ENCODE results near the gene UTP14A. TPM values are rescaled to one million over a fixed set of nuclear protein-coding genes. Genes with fewer than 3 reads are reported as not detected.

Gene UTP14A
- total RNA-seq, 2 donors from 2014 or later: 15.6 to 24.9 TPM

- no peak for TF ChIP-seq CTCF (conservative IDR thresholded peaks at IDR 0.05)
- DNase-seq: peak; percentile 62
- 0 to 11% methylated on average over 3 to 18 of the region's 18 CpGs for WGBS, 2 experiments (ENCODE audit: insufficient coverage in 1 of 2, insufficient read length in 1 of 2)
- H3K9me3 ChIP-seq (ENCODE audit: control insufficient read depth, low read length): no peaks in the 10 kb centered on the region
- H3K27me3 Mint-ChIP-seq (ENCODE audit: insufficient read depth): peaks cover 83% of the 10 kb centered on the region
- peaks cover 42% of the 10 kb centered on the region for H3K9me3 Mint-ChIP-seq
- peaks cover 52% of the 10 kb centered on the region for H3K27me3 ChIP-seq (ENCODE audit: control insufficient read depth, insufficient read depth, low read length, poor library complexity, severe bottlenecking)
- no peak overlapping the region for H3K9ac ChIP-seq (ENCODE audit: extremely low read depth, low read length, poor library complexity, severe bottlenecking)
- H3K4me1 Mint-ChIP-seq: peaks cover 6% of the 10 kb centered on the region
- no peaks in the 10 kb centered on the region for H3K36me3 Mint-ChIP-seq (ENCODE audit: low read depth)
- no peak overlapping the region for H3K27ac Mint-ChIP-seq
- no peak overlapping the region for H3K4me3 ChIP-seq (ENCODE audit: low read length)
- H3K4me3 Mint-ChIP-seq: peak overlapping the region; percentile 60
- H3K36me3 ChIP-seq (ENCODE audit: control insufficient read depth, insufficient read depth, low read length): no peaks in the 10 kb centered on the region
- no peaks in the 10 kb centered on the region for H3K4me1 ChIP-seq (ENCODE audit: control insufficient read depth, insufficient read depth, low read length)
- H3K27ac ChIP-seq (ENCODE audit: low read depth, low read length): no peak overlapping the region
Observed at GRCh38 chrX:129953334-129953648, 47.3 kb downstream of the UTP14A start.

GRCh38 chrX:129953881-129954280 lies 47.9 kb downstream of the UTP14A start:
- Mint-ChIP-seq H3K9me3 (peaks cover 43% of the 10 kb centered on the region), H3K4me1 (peaks cover 6% of the 10 kb centered on the region), H3K36me3 (ENCODE audit: low read depth) (no peaks in the 10 kb centered on the region), H3K4me3 (peak overlapping the region; percentile 60), H3K27me3 (ENCODE audit: insufficient read depth) (peaks cover 85% of the 10 kb centered on the region), H3K27ac (no peak overlapping the region)
- Histone ChIP-seq H3K27ac (ENCODE audit: low read depth, low read length) (no peak overlapping the region), H3K9ac (ENCODE audit: extremely low read depth, low read length, poor library complexity, severe bottlenecking) (no peak overlapping the region), H3K36me3 (ENCODE audit: control insufficient read depth, insufficient read depth, low read length) (no peaks in the 10 kb centered on the region), H3K9me3 (ENCODE audit: control insufficient read depth, low read length) (no peaks in the 10 kb centered on the region), H3K4me1 (ENCODE audit: control insufficient read depth, insufficient read depth, low read length) (no peaks in the 10 kb centered on the region), H3K4me3 (ENCODE audit: low read length) (no peak overlapping the region), H3K27me3 (ENCODE audit: control insufficient read depth, insufficient read depth, low read length, poor library complexity, severe bottlenecking) (peaks cover 58% of the 10 kb centered on the region)
- DNase-seq: no peak
- 56% methylated on average over 3 of the region's 4 CpGs; no CpG with 5 or more reads in 1 of the 2 experiments for WGBS, 2 experiments (ENCODE audit: insufficient coverage in 1 of 2, insufficient read length in 1 of 2)
- TF ChIP-seq CTCF (conservative IDR thresholded peaks at IDR 0.05): no peak

- Mint-ChIP-seq H3K27ac (no peak overlapping the region), H3K4me3 (no peak overlapping the region)
- no peak overlapping the region for H3K9ac ChIP-seq (ENCODE audit: extremely low read depth, low read length, poor library complexity, severe bottlenecking)
Observed at GRCh38 chrX:129954804-129955203, 48.8 kb downstream of the UTP14A start.

More at GRCh38 chrX:129954804-129955203, 48.8 kb downstream of the UTP14A start:
- DNase-seq: no peak
- Histone ChIP-seq H3K9me3 (ENCODE audit: control insufficient read depth, low read length) (no peaks in the 10 kb centered on the region), H3K27me3 (ENCODE audit: control insufficient read depth, insufficient read depth, low read length, poor library complexity, severe bottlenecking) (peaks cover 67% of the 10 kb centered on the region), H3K36me3 (ENCODE audit: control insufficient read depth, insufficient read depth, low read length) (no peaks in the 10 kb centered on the region), H3K4me3 (ENCODE audit: low read length) (no peak overlapping the region), H3K4me1 (ENCODE audit: control insufficient read depth, insufficient read depth, low read length) (no peaks in the 10 kb centered on the region), H3K27ac (ENCODE audit: low read depth, low read length) (no peak overlapping the region)
- Mint-ChIP-seq H3K27me3 (ENCODE audit: insufficient read depth) (peaks cover 91% of the 10 kb centered on the region), H3K9me3 (peaks cover 41% of the 10 kb centered on the region), H3K36me3 (ENCODE audit: low read depth) (no peaks in the 10 kb centered on the region), H3K4me1 (peaks cover 6% of the 10 kb centered on the region)
- TF ChIP-seq CTCF (conservative IDR thresholded peaks at IDR 0.05): no peak
- 83% methylated on average over 1 to 3 of the region's 3 CpGs for WGBS, 2 experiments (ENCODE audit: insufficient coverage in 1 of 2, insufficient read length in 1 of 2)

Measured in endodermal cell (in vitro differentiated cells).